Measurements from ENCODE around the gene TCF12. TPM values are rescaled to one million over a fixed set of nuclear protein-coding genes. Genes with fewer than 3 reads are reported as not detected.

The TCF12 gene
- total RNA-seq, 8 experiments from 2014 or later: 34.7 to 177 (median 99.7) TPM

- H3K27ac ChIP-seq: no peak overlapping the region
- no peak for ATAC-seq (replicated peaks in 6 of 8)
- in situ Hi-C loops (cut with MboI; ENCODE audit: low pct_unique_long_range_greater_than_20kb in 2 of 9, low sequenced_read_pairs in 9 of 9, unreplicated experiment in 9 of 9): no loop called here
- peaks cover 5 to 6% of the 10 kb centered on the region in 2 donors for H3K4me1 ChIP-seq (replicated peaks in 1 of 2)
- H3K4me3 ChIP-seq: no peak overlapping the region
These were observed 332.9 kb downstream of the TCF12 start for GRCh38 chr15:57251308-57251707.

DNA sequence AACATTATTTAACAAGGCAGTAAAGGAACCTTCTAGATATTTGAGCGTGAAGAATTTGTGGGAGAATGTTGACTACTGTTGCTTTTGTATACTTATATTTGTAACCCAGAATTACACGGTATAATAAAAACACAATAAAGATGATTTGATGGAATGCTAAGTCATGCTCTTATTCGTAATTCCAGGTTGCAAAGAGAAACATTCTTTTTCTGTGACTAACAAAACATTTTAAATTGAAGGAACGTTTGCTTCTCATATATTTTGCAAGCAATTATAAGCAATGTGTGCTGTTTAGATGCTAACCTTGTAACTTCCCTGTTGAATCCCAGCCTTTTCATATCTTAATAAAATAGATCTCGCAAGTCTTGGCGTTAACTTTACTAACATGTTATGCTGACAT lies 333.5 kb downstream of the TCF12 start:
- in situ Hi-C loops (cut with MboI; ENCODE audit: low pct_unique_long_range_greater_than_20kb in 2 of 9, low sequenced_read_pairs in 9 of 9, unreplicated experiment in 9 of 9): no loop called here
- Histone ChIP-seq H3K4me1 (replicated peaks in 1 of 2) (peaks cover 3 to 5% of the 10 kb centered on the region in 2 donors), H3K4me3 (no peak overlapping the region), H3K27ac (no peak overlapping the region)
- WGBS, 10 experiments: 46 to 100% (median 77%) methylated on average over 1 to 6 of the region's 6 CpGs
- no peak for ATAC-seq (replicated peaks in 6 of 8)

DNA sequence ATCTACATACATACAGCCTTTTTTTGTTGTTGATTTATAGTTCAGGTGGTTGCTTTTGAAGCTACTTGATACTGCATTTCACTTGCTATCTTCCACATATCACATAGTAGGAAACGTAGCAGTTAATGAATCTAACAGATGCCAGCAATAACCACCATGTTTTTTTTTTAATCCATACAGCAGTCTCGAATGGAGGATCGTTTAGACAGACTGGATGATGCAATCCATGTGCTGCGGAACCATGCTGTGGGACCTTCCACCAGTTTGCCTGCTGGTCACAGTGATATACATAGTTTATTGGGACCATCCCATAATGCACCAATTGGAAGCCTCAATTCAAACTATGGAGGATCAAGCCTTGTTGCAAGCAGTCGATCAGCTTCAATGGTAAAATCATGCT lies 334.6 kb downstream of the TCF12 start:
- in situ Hi-C loops (cut with MboI; ENCODE audit: low pct_unique_long_range_greater_than_20kb in 2 of 9, low sequenced_read_pairs in 9 of 9, unreplicated experiment in 9 of 9): no loop called here
- Histone ChIP-seq H3K27ac (no peak overlapping the region), H3K4me1 (replicated peaks in 1 of 2) (peaks cover 3 to 5% of the 10 kb centered on the region in 2 donors), H3K4me3 (no peak overlapping the region)
- ATAC-seq (replicated peaks in 6 of 8): peak in 1 of 8 experiments; percentile 64
- 50 to 100% (median 61%) methylated on average over 2 to 5 of the region's 5 CpGs; no CpG with 5 or more reads in 1 of the 10 experiments for WGBS, 10 experiments

GRCh38 chr15:57253500-57253899 lies 335.1 kb downstream of the TCF12 start:
- Histone ChIP-seq H3K4me3 (no peak overlapping the region), H3K27ac (no peak overlapping the region), H3K4me1 (replicated peaks in 1 of 2) (peaks cover 3 to 5% of the 10 kb centered on the region in 2 donors)
- ATAC-seq (replicated peaks in 6 of 8): no peak
- WGBS, 10 experiments: 42 to 100% (median 95%) methylated on average over 2 of the region's 2 CpGs
- in situ Hi-C loops (cut with MboI; ENCODE audit: low pct_unique_long_range_greater_than_20kb in 2 of 9, low sequenced_read_pairs in 9 of 9, unreplicated experiment in 9 of 9): no loop called here

DNA sequence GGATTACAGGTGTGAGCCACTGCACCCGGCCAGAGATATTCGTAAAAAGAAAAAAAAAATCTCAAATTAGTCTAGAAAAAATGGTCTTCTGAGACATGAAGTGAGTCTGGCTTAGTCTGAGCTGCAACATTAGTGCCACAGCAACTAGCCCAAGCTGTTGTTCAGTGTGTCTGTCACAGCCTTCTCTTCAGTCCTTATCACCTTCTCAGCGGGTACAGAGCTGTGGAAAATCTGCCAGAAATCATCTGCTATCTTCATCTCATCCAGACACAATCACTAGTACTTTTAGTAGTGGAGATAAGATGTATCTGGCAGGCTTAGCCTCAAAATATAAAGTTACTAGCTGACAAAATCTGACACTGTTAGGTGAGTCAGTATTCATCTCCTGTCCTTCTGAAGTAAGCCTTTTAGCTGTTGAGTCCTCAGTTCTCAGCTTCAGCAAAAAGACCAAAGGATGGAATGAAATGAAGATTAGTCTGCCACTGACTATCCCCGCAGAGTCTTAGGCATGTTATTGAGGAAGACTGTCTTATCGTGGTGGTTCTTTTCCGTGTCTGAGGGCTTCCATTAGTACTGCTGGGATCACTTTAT lies 337.4 kb downstream of the TCF12 start:
- WGBS, 10 experiments: 21 to 100% (median 93%) methylated on average over 1 to 4 of the region's 6 CpGs; no CpG with 5 or more reads in 3 of the 10 experiments
- Histone ChIP-seq H3K4me1 (replicated peaks in 1 of 2) (peaks cover 5 to 18% of the 10 kb centered on the region in 2 donors), H3K27ac (no peak overlapping the region), H3K4me3 (no peak overlapping the region)
- no peak for ATAC-seq (replicated peaks in 6 of 8)
- in situ Hi-C loops (cut with MboI; ENCODE audit: low pct_unique_long_range_greater_than_20kb in 2 of 9, low sequenced_read_pairs in 9 of 9, unreplicated experiment in 9 of 9): no loop called here

GRCh38 chr15:57256939-57257338 lies 338.5 kb downstream of the TCF12 start:
- H3K27ac ChIP-seq: no peak overlapping the region
- 50 to 100% (median 72%) methylated on average over 1 to 2 of the region's 2 CpGs; no CpG with 5 or more reads in 1 of the 10 experiments for WGBS, 10 experiments

GRCh38 chr15:57259568-57260040 lies 341.2 kb downstream of the TCF12 start:
- Histone ChIP-seq H3K27ac (peak overlapping the region in 1 of 2 donors; percentile 7), H3K4me1 (replicated peaks in 1 of 2) (peaks cover 0 to 15% of the 10 kb centered on the region in 2 donors), H3K4me3 (no peak overlapping the region)
- in situ Hi-C loops (cut with MboI; ENCODE audit: low pct_unique_long_range_greater_than_20kb in 2 of 9, low sequenced_read_pairs in 9 of 9, unreplicated experiment in 9 of 9): no loop called here
- WGBS, 10 experiments: 0 to 60% (median 11%) methylated on average over 1 to 6 of the region's 6 CpGs
- peak; percentile 37 to 100 (median 98) for ATAC-seq (replicated peaks in 6 of 8)

More at GRCh38 chr15:57256939-57257338, 338.5 kb downstream of the TCF12 start:
- Histone ChIP-seq H3K4me3 (no peak overlapping the region), H3K4me1 (replicated peaks in 1 of 2) (peaks cover 5 to 18% of the 10 kb centered on the region in 2 donors)
- ATAC-seq (replicated peaks in 6 of 8): no peak
- in situ Hi-C loops (cut with MboI; ENCODE audit: low pct_unique_long_range_greater_than_20kb in 2 of 9, low sequenced_read_pairs in 9 of 9, unreplicated experiment in 9 of 9): no loop called here

GRCh38 chr15:57263520-57263919 lies 345.1 kb downstream of the TCF12 start:
- no peak for ATAC-seq (replicated peaks in 6 of 8)
- WGBS, 10 experiments: 85 to 100% (median 96%) methylated on average over 1 to 3 of the region's 3 CpGs; no CpG with 5 or more reads in 2 of the 10 experiments
- peaks cover 0 to 15% of the 10 kb centered on the region in 2 donors for H3K4me1 ChIP-seq (replicated peaks in 1 of 2)
- H3K4me3 ChIP-seq: no peak overlapping the region
- H3K27ac ChIP-seq: no peak overlapping the region
- in situ Hi-C loops (cut with MboI; ENCODE audit: low pct_unique_long_range_greater_than_20kb in 2 of 9, low sequenced_read_pairs in 9 of 9, unreplicated experiment in 9 of 9): no loop called here

GRCh38 chr15:57272771-57273357 lies 354.4 kb downstream of the TCF12 start:
- in situ Hi-C loops (cut with MboI; ENCODE audit: low pct_unique_long_range_greater_than_20kb in 2 of 9, low sequenced_read_pairs in 9 of 9, unreplicated experiment in 9 of 9): no loop called here
- WGBS, 10 experiments: 84 to 100% (median 95%) methylated on average over 1 to 9 of the region's 9 CpGs
- no peaks in the 10 kb centered on the region for H3K4me1 ChIP-seq (replicated peaks in 1 of 2)
- no peak for ATAC-seq (replicated peaks in 6 of 8)
- H3K27ac ChIP-seq: no peak overlapping the region
- no peak overlapping the region for H3K4me3 ChIP-seq

DNA sequence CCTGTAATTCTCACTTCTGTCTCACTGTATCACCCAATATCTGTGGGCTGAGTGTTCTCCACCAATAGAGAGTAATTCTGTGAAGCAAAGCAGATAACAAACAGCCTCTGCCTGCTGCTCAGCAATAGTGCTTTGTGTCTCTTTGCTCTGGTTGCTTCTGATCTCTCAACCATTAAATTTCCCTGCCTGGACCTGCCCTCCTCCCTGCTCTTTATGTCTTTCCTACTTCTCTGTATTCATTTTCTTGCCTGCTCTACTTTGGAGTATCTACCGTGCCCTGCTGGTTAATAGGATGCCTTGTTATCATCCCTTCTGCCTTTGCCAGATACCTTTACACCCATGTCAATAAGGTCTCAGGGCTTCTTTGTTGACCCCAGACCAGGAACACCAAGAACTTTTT lies 355.0 kb downstream of the TCF12 start:
- H3K4me3 ChIP-seq: no peak overlapping the region
- no peak overlapping the region for H3K27ac ChIP-seq
- in situ Hi-C loops (cut with MboI; ENCODE audit: low pct_unique_long_range_greater_than_20kb in 2 of 9, low sequenced_read_pairs in 9 of 9, unreplicated experiment in 9 of 9): no loop called here
- 50 to 90% (median 86%) methylated on average over 1 of the region's 1 CpG; no CpG with 5 or more reads in 7 of the 10 experiments for WGBS, 10 experiments
- no peak for ATAC-seq (replicated peaks in 6 of 8)
- no peaks in the 10 kb centered on the region for H3K4me1 ChIP-seq (replicated peaks in 1 of 2)

GRCh38 chr15:57278439-57278838 lies 360.0 kb downstream of the TCF12 start:
- in situ Hi-C loops (cut with MboI; ENCODE audit: low pct_unique_long_range_greater_than_20kb in 2 of 9, low sequenced_read_pairs in 9 of 9, unreplicated experiment in 9 of 9): no loop called here
- peaks cover 0 to 3% of the 10 kb centered on the region in 2 donors for H3K4me1 ChIP-seq (replicated peaks in 1 of 2)
- WGBS, 10 experiments: 80 to 100% (median 93%) methylated on average over 1 to 3 of the region's 3 CpGs; no CpG with 5 or more reads in 3 of the 10 experiments
- ATAC-seq (replicated peaks in 6 of 8): no peak
- H3K27ac ChIP-seq: no peak overlapping the region
- H3K4me3 ChIP-seq: no peak overlapping the region

DNA sequence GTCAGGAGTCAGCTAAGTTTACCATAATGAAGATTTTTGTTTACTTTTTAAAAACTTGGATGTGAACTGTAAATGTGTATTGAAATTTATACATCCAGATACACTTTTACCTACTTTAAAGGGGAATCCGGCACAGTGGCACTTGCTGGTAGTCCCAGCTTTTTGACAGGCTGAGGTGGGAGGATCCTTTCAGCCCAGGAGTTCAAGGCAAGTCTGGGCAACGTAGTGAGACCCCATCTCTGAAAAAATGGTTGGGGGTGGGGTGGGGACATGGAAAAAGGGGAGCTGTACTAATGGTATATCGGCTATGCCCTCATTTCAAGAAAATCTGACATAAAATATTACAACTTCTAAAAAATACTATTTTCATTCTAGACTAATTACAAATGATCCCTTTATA lies 362.0 kb downstream of the TCF12 start:
- 80 to 100% (median 88%) methylated on average over 1 to 2 of the region's 3 CpGs; no CpG with 5 or more reads in 4 of the 10 experiments for WGBS, 10 experiments
- in situ Hi-C loops (cut with MboI; ENCODE audit: low pct_unique_long_range_greater_than_20kb in 2 of 9, low sequenced_read_pairs in 9 of 9, unreplicated experiment in 9 of 9): no loop called here
- Histone ChIP-seq H3K4me3 (no peak overlapping the region), H3K4me1 (replicated peaks in 1 of 2) (peaks cover 0 to 3% of the 10 kb centered on the region in 2 donors), H3K27ac (no peak overlapping the region)
- ATAC-seq (replicated peaks in 6 of 8): no peak

GRCh38 chr15:57281321-57281720 lies 362.9 kb downstream of the TCF12 start:
- in situ Hi-C loops (cut with MboI; ENCODE audit: low pct_unique_long_range_greater_than_20kb in 2 of 9, low sequenced_read_pairs in 9 of 9, unreplicated experiment in 9 of 9): no loop called here
- Histone ChIP-seq H3K4me3 (no peak overlapping the region), H3K27ac (no peak overlapping the region), H3K4me1 (replicated peaks in 1 of 2) (peaks cover 0 to 3% of the 10 kb centered on the region in 2 donors)
- ATAC-seq (replicated peaks in 6 of 8): peak in 5 of 8 experiments; percentile 4 to 48 (median 35)
- 20 to 90% (median 70%) methylated on average over 1 to 6 of the region's 8 CpGs; no CpG with 5 or more reads in 4 of the 10 experiments for WGBS, 10 experiments

Measured in motor neuron (in vitro differentiated cells).